H1 (cell line): Measurements from ENCODE around the gene ASL. TPM values are rescaled to one million over a fixed set of nuclear protein-coding genes. Genes with fewer than 3 reads are reported as not detected.

Source experiments
- GABPA ChIP-seq: IDR thresholded peaks from 2 replicates; pipeline ENCODE4 v1.6.1; 2011; ENCODE audit warnings: mild to moderate bottlenecking, low read length, moderate library complexity, borderline replicate concordance; ENCODE audit not compliant: insufficient read depth
- HDAC2 ChIP-seq, 2 experiments: fragments of 300-600 bp in 1 of 2; sonication (generic) in 1 of 2; IDR thresholded peaks; 2 replicates each; pipeline ENCODE4 v1.6.1; 2011 to 2012; ENCODE audit warnings: low read depth in 2 of 2, low read length in 2 of 2, mild to moderate bottlenecking in 2 of 2, moderate library complexity in 2 of 2, borderline replicate concordance in 1 of 2, inconsistent platforms in 1 of 2
- RFX5 ChIP-seq: IDR thresholded peaks from 2 replicates; pipeline ENCODE4 v1.6.1; 2011; ENCODE audit warnings: low read depth, low read length, improper control_type of control experiment, borderline replicate concordance
- SP2 ChIP-seq: IDR thresholded peaks from 2 replicates; pipeline ENCODE4 v1.6.1; 2012; ENCODE audit warnings: mild to moderate bottlenecking, low read length, inconsistent platforms
- TAF7 ChIP-seq: optimal IDR thresholded peaks from 2 replicates; pipeline ENCODE3; 2011; ENCODE audit warnings: low read depth, mild to moderate bottlenecking, inconsistent platforms, low read length, moderate library complexity, borderline replicate concordance
- polyA plus RNA-seq, 7 experiments: library from polyadenylated mRNA; depleted of rRNA in 3 of 7; stranded (reverse) in 5 of 7; unstranded in 2 of 7; fragments of >200 nt in 5 of 7; fragments of 200-250 nt in 2 of 7; gene quantifications; 1 replicate in 5 of 7; 2 replicates in 1 of 7; 4 replicates in 1 of 7; pipeline versions ENCODE4 v1.2.1 to v1.2.3, GENCODE V29; 2011 to 2013; ENCODE audit warnings: missing spikeins in 2 of 7, mixed read lengths in 2 of 7
- total RNA-seq: library from RNA; stranded (reverse); fragmentation: NEBNext Ultra II Directional; extraction: Animal tissue kit (Norgen Biotek cat#: 25700); gene quantifications from 2 replicates; pipeline ENCODE4 v1.2.1, GENCODE V29; 2021

ASL gene
- total and polyA plus RNA-seq, 2 of the 8 experiments (the other 6 are each of a cell fraction or from before 2014, with no cell fraction given): 23.3 to 35.3 TPM

- TF ChIP-seq RFX5: no peak
- TF ChIP-seq GABPA: no peak
- no peak for TF ChIP-seq SP2
- TF ChIP-seq HDAC2 (IDR thresholded peaks at IDR 0.05; ENCODE audit: borderline replicate concordance in 1 of 2, low read depth in 2 of 2, low read length in 2 of 2): no peak
- no peak for TF ChIP-seq TAF7
Measured at GRCh38 chr7:66119245-66119850, 43.7 kb downstream of the ASL start (continued).
